Panc1 (cell line): Measurements from ENCODE around the gene ELOVL4. TPM values are rescaled to one million over a fixed set of nuclear protein-coding genes. Genes with fewer than 3 reads are reported as not detected.

ENCODE experiments used
- ATAC-seq: fragments of 200-7000 bp; cut with Tn5 transposase; 2 replicates; pipeline ENCODE4 v1.9.1; 2020; ENCODE audit warnings: mild to moderate bottlenecking, moderate library complexity
- BruUV-seq: library from RNA; stranded (reverse); fragments of 400-500 nt; replicated peaks from 2 replicates; lab custom pipeline; 2021; lab: Mats Ljungman, UMichigan
- CTCF ChIA-PET: fragments of 300-600 bp; sonication (Branson Sonifier 250); formaldehyde crosslinking; loops from one replicate; lab custom pipeline; 2022; ENCODE audit warnings: antibody characterized with exemption; lab: Charles Lee
- POLR2A ChIA-PET: fragments of 300-600 bp; sonication (Branson Sonifier 250); formaldehyde crosslinking; loops from one replicate; lab custom pipeline; 2022; ENCODE audit warnings: antibody characterized with exemption; lab: Charles Lee
- DNase-seq: peaks from one replicate; pipeline ENCODE4 v3.0.0-alpha.2; 2010; ENCODE audit warnings: low read depth, low spot score
- H3K27ac ChIP-seq: 2 replicates; pipeline ENCODE4 v1.5.1; 2011; ENCODE audit warnings: mild to moderate bottlenecking, low read length, inconsistent platforms
- H3K27me3 ChIP-seq: fragments of 200-500 bp; sonication (Bioruptor generic); 2 replicates; pipeline ENCODE4 v1.6.0; 2014; ENCODE audit warnings: low read length, inconsistent platforms; ENCODE audit not compliant: control insufficient read depth, insufficient read depth
- H3K36me3 ChIP-seq: fragments of 200-500 bp; sonication (Bioruptor generic); 2 replicates; pipeline ENCODE4 v1.5.1; 2014; ENCODE audit warnings: inconsistent platforms, mild to moderate bottlenecking, low read length, moderate library complexity; ENCODE audit not compliant: control insufficient read depth, insufficient read depth
- H3K4me1 ChIP-seq: 2 replicates; pipeline ENCODE4 v1.5.1; 2011; ENCODE audit warnings: inconsistent platforms, mild to moderate bottlenecking, low read length, moderate library complexity; ENCODE audit not compliant: control insufficient read depth, insufficient read depth
- H3K4me3 ChIP-seq, 2 experiments: 2 replicates each; pipeline ENCODE4 v1.5.1; 2011 to 2012; ENCODE audit warnings: low read depth in 2 of 2, low read length in 2 of 2, mild to moderate bottlenecking in 2 of 2, inconsistent platforms in 1 of 2, moderate library complexity in 1 of 2
- H3K9me3 ChIP-seq: fragments of 200-500 bp; sonication (Bioruptor generic); 2 replicates; pipeline ENCODE4 v1.5.1; 2014; ENCODE audit warnings: low read depth, mild to moderate bottlenecking, inconsistent platforms, low read length, moderate library complexity; ENCODE audit not compliant: control insufficient read depth, insufficient read depth
- CTCF ChIP-seq: fragments of 450-650 bp; IDR thresholded peaks from 2 replicates; pipeline ENCODE4 v1.5.1; 2017; ENCODE audit warnings: mild to moderate bottlenecking
- POLR2AphosphoS5 ChIP-seq: IDR thresholded peaks from 2 replicates; pipeline ENCODE4 v1.6.1; 2012; ENCODE audit warnings: mild to moderate bottlenecking, low read depth, low read length, moderate library complexity
- REST ChIP-seq, 2 experiments: IDR thresholded peaks; 2 replicates each; pipeline ENCODE4 v1.6.1; 2011 to 2012; ENCODE audit warnings: low read depth in 2 of 2, control low read depth in 1 of 2, low read length in 1 of 2, mild to moderate bottlenecking in 1 of 2, moderate library complexity in 1 of 2; ENCODE audit not compliant: insufficient read depth in 1 of 2
- SIN3A ChIP-seq: IDR thresholded peaks from 2 replicates; pipeline ENCODE4 v1.6.1; 2012; ENCODE audit warnings: low read depth, mild to moderate bottlenecking, low read length, moderate library complexity, borderline replicate concordance; ENCODE audit not compliant: insufficient read depth
- TCF7L2 ChIP-seq: IDR thresholded peaks from 2 replicates; pipeline ENCODE4 v1.6.1; 2011; ENCODE audit warnings: mild to moderate bottlenecking, low read depth, low read length, inconsistent platforms
- in situ Hi-C: cut with HindIII; loops from 2 replicates; pipeline ENCODE4 v1.10.0; 2016; ENCODE audit warnings: low sequenced_read_pairs, low pct_unique_long_range_greater_than_20kb
- intact Hi-C: fragments of 100-400 bp; cut with micrococcal nuclease; formaldehyde crosslinking; loops from one replicate; pipeline ENCODE4 v1.10.0; 2022; ENCODE audit not compliant: unreplicated experiment
- total RNA-seq: library from RNA; stranded (reverse); gene quantifications from one replicate; pipeline ENCODE4 v1.2.1, GENCODE V29; 2021; ENCODE audit not compliant: unreplicated experiment

The ELOVL4 gene
- total RNA-seq, 1 experiment from 2014 or later = 0.41 TPM

- Histone ChIP-seq H3K27me3 (peaks cover 15% of the 10 kb centered on the region), H3K4me3 (no peak overlapping the region), H3K27ac (no peak overlapping the region), H3K4me1 (no peaks in the 10 kb centered on the region), H3K9me3 (no peaks in the 10 kb centered on the region), H3K36me3 (no peaks in the 10 kb centered on the region)
- no peak for DNase-seq
- BruUV-seq = no TSS peak
- no peak for ATAC-seq
- TF ChIP-seq REST (IDR thresholded peaks at IDR 0.05; ENCODE audit: insufficient read depth in 1 of 2, low read depth in 2 of 2, low read length in 1 of 2) (no peak), POLR2AphosphoS5 (no peak), SIN3A (no peak), CTCF (no peak), TCF7L2 (no peak)
- intact Hi-C loops (no loop called here), in situ Hi-C loops (no loop called here)
- POLR2A ChIA-PET = no interaction called here
- CTCF ChIA-PET = no interaction called here
Observed at GRCh38 chr6:79909517-79909916, 37.8 kb downstream of the ELOVL4 start.

- intact Hi-C loops = no loop called here
- CTCF ChIA-PET = no interaction called here
- TF ChIP-seq CTCF (no peak), SIN3A (no peak), POLR2AphosphoS5 (no peak), REST (IDR thresholded peaks at IDR 0.05; ENCODE audit: insufficient read depth in 1 of 2, low read depth in 2 of 2, low read length in 1 of 2) (no peak), TCF7L2 (no peak)
- H3K27me3 ChIP-seq = peaks cover 6% of the 10 kb centered on the region
- POLR2A ChIA-PET = no interaction called here
- no peak overlapping the region for H3K27ac ChIP-seq
- no peaks in the 10 kb centered on the region for H3K9me3 ChIP-seq
- BruUV-seq = no TSS peak
- no peak overlapping the region for H3K4me3 ChIP-seq
- in situ Hi-C loops = no loop called here
- H3K36me3 ChIP-seq = no peaks in the 10 kb centered on the region
- ATAC-seq (no peak), DNase-seq (no peak)
- no peaks in the 10 kb centered on the region for H3K4me1 ChIP-seq
Observed at GRCh38 chr6:79902046-79902445, 45.3 kb downstream of the ELOVL4 start.
